Endothelial cell of umbilical vein (primary cell): Measurements from ENCODE around the gene TSPAN18. TPM values are rescaled to one million over a fixed set of nuclear protein-coding genes. Genes with fewer than 3 reads are reported as not detected.

Experiments used
- BruUV-seq: library from RNA; stranded (reverse); fragments of 400-500 nt; replicated peaks from 2 replicates; lab custom pipeline; 2021; lab: Mats Ljungman, UMichigan
- CTCF ChIA-PET: fragments of 300-600, 350-600 bp; sonication (Branson Sonifier 250); formaldehyde crosslinking; loops from one replicate; lab custom pipeline; 2021; ENCODE audit warnings: antibody characterized with exemption, inconsistent platforms; lab: Charles Lee
- POLR2A ChIA-PET: fragments of 300-600, 350-600 bp; sonication (Branson Sonifier 250); formaldehyde crosslinking; loops from one replicate; lab custom pipeline; 2021; ENCODE audit warnings: antibody characterized with exemption, inconsistent platforms; lab: Charles Lee
- DNase-seq: peaks from one replicate; pipeline ENCODE4 v3.0.0-alpha.2; 2011; ENCODE audit warnings: low read depth, low spot score
- FAIRE-seq: peaks from 2 replicates; lab custom pipeline; 2011; peaks lifted over from hg19 to GRCh38; lab: Jason Lieb, UNC
- H2AFZ ChIP-seq: 2 replicates; pipeline ENCODE4 v1.6.0; 2012; ENCODE audit warnings: low read depth, low read length, control low read depth, inconsistent platforms
- H3K27ac ChIP-seq: 2 replicates; pipeline ENCODE4 v1.5.1; 2011; ENCODE audit warnings: low read depth, mild to moderate bottlenecking, control low read depth, low read length, moderate library complexity; ENCODE audit not compliant: insufficient read depth
- H3K27me3 ChIP-seq, 2 experiments: 2 replicates each; pipeline versions ENCODE4 v1.6.0 to v1.6.1; 2011; ENCODE audit warnings: low read length in 2 of 2, mixed read lengths in 1 of 2; ENCODE audit not compliant: control insufficient read depth in 2 of 2, insufficient read depth in 2 of 2
- H3K36me3 ChIP-seq, 2 experiments: 2 replicates in 1 of 2; 3 replicates in 1 of 2; pipeline ENCODE4 v1.5.1; 2011; ENCODE audit warnings: low read length in 2 of 2, mild to moderate bottlenecking in 1 of 2, moderate library complexity in 1 of 2; ENCODE audit not compliant: control insufficient read depth in 2 of 2, insufficient read depth in 2 of 2; ENCODE audit errors: extremely low read depth in 1 of 2
- H3K4me1 ChIP-seq: 3 replicates; pipeline ENCODE4 v1.5.1; 2011; ENCODE audit warnings: mild to moderate bottlenecking, low read length; ENCODE audit not compliant: control insufficient read depth, insufficient read depth; ENCODE audit errors: extremely low read depth
- H3K4me2 ChIP-seq: 2 replicates; pipeline ENCODE4 v1.6.1; 2011; ENCODE audit warnings: low read length, control low read depth, mixed read lengths; ENCODE audit not compliant: insufficient read depth
- H3K4me3 ChIP-seq, 3 experiments: fragments of 200-600 bp in 1 of 3; sonication (generic), shearing (Covaris generic) in 1 of 3; replicated peaks in 1 of 3; 2 replicates each; pipeline ENCODE4 v1.5.1; 2011 to 2016; ENCODE audit warnings: control low read depth in 3 of 3, low read length in 3 of 3, mild to moderate bottlenecking in 2 of 3, inconsistent platforms in 1 of 3, low read depth in 1 of 3, moderate library complexity in 1 of 3; ENCODE audit not compliant: insufficient read depth in 1 of 3
- H3K79me2 ChIP-seq: 2 replicates; pipeline ENCODE4 v1.6.0; 2012; ENCODE audit warnings: low read length, inconsistent platforms; ENCODE audit not compliant: control insufficient read depth, insufficient read depth
- H3K9ac ChIP-seq: replicated peaks from 2 replicates; pipeline ENCODE3; 2011; ENCODE audit warnings: low read length, control low read depth; ENCODE audit not compliant: insufficient read depth; ENCODE audit errors: extremely low read depth
- H3K9me1 ChIP-seq: replicated peaks from 3 replicates; pipeline ENCODE4 v1.6.0; 2011; ENCODE audit warnings: mild to moderate bottlenecking, low read length; ENCODE audit not compliant: control insufficient read depth, insufficient read depth; ENCODE audit errors: extremely low read depth
- H3K9me3 ChIP-seq: replicated peaks from 2 replicates; pipeline ENCODE4 v1.5.1; 2012; ENCODE audit warnings: low read length, inconsistent platforms; ENCODE audit not compliant: control insufficient read depth, insufficient read depth
- H4K20me1 ChIP-seq: replicated peaks from 2 replicates; pipeline ENCODE3; 2011; ENCODE audit warnings: mild to moderate bottlenecking, low read length; ENCODE audit not compliant: control insufficient read depth, insufficient read depth; ENCODE audit errors: extremely low read depth
- EZH2 ChIP-seq: IDR thresholded peaks from 2 replicates; pipeline ENCODE4 v1.6.1; 2012; ENCODE audit warnings: borderline replicate concordance, low read depth, mild to moderate bottlenecking, moderate library complexity, low read length, inconsistent platforms; ENCODE audit not compliant: severe bottlenecking
- FOS ChIP-seq: IDR thresholded peaks from 2 replicates; pipeline ENCODE4 v1.6.1; 2011; ENCODE audit warnings: mild to moderate bottlenecking, low read length, moderate library complexity, borderline replicate concordance; ENCODE audit not compliant: insufficient read depth
- GATA2 ChIP-seq: IDR thresholded peaks from 2 replicates; pipeline ENCODE4 v1.7.0; 2011; ENCODE audit warnings: low read depth, mild to moderate bottlenecking, moderate library complexity, mixed read lengths, low read length; ENCODE audit not compliant: insufficient read length, insufficient read depth
- JUN ChIP-seq: IDR thresholded peaks from 2 replicates; pipeline ENCODE4 v1.6.1; 2011; ENCODE audit warnings: borderline replicate concordance, low read depth; ENCODE audit not compliant: insufficient read length, insufficient read depth
- POLR2A ChIP-seq: IDR thresholded peaks from 2 replicates; pipeline ENCODE4 v1.6.1; 2012; ENCODE audit warnings: low read depth, mild to moderate bottlenecking, control low read depth, low read length
- POLR2AphosphoS5 ChIP-seq: IDR thresholded peaks from 2 replicates; pipeline ENCODE4 v1.6.1; 2012; ENCODE audit warnings: low read depth, mild to moderate bottlenecking, control low read depth, low read length, moderate library complexity; ENCODE audit not compliant: insufficient read depth
- dilution Hi-C: fragments of 300-500 bp; cut with MboI; formaldehyde crosslinking; loops from one replicate; pipeline ENCODE4 v1.15.0; 2019; ENCODE audit warnings: low sequenced_read_pairs; ENCODE audit not compliant: extremely low pct_ligation_motif_present
- intact Hi-C: fragments of 100-400 bp; cut with micrococcal nuclease; formaldehyde crosslinking; loops from one replicate; pipeline ENCODE4 v1.10.0; 2022
- polyA plus RNA-seq, 4 experiments: library from polyadenylated mRNA; depleted of rRNA in 3 of 4; stranded (reverse) in 3 of 4; unstranded in 1 of 4; fragments of >200 nt; gene quantifications; 2 replicates each; pipeline versions ENCODE4 v1.2.1 to v1.2.3, GENCODE V29; 2011 to 2012; ENCODE audit warnings: missing spikeins in 1 of 4
- total RNA-seq: library from RNA; stranded (reverse); gene quantifications from 2 replicates; pipeline ENCODE4 v1.2.3, GENCODE V29; 2021
- TF ChIP-seq, protein P1 (sequence below), 2 donors: IDR thresholded peaks; 1 replicate in 1 of 2; 2 replicates in 1 of 2; pipeline ENCODE4 v1.5.1; 2011; ENCODE audit warnings: low read length in 2 of 2, mild to moderate bottlenecking in 2 of 2, moderate library complexity in 2 of 2, control low read depth in 1 of 2, inconsistent platforms in 1 of 2, low read depth in 1 of 2; ENCODE audit not compliant: insufficient read depth in 1 of 2; ENCODE audit errors: extremely low read depth in 1 of 2
- TF ChIP-seq, protein P2 (sequence below): IDR thresholded peaks from 2 replicates; pipeline ENCODE4 v1.6.1; 2011; ENCODE audit not compliant: insufficient read depth, insufficient read length

The TSPAN18 gene
- total and polyA plus RNA-seq, 2 donors (not counting 3 experiments of a cell fraction or from before 2014, with no cell fraction given) = 32.2 to 118 TPM

DNA sequence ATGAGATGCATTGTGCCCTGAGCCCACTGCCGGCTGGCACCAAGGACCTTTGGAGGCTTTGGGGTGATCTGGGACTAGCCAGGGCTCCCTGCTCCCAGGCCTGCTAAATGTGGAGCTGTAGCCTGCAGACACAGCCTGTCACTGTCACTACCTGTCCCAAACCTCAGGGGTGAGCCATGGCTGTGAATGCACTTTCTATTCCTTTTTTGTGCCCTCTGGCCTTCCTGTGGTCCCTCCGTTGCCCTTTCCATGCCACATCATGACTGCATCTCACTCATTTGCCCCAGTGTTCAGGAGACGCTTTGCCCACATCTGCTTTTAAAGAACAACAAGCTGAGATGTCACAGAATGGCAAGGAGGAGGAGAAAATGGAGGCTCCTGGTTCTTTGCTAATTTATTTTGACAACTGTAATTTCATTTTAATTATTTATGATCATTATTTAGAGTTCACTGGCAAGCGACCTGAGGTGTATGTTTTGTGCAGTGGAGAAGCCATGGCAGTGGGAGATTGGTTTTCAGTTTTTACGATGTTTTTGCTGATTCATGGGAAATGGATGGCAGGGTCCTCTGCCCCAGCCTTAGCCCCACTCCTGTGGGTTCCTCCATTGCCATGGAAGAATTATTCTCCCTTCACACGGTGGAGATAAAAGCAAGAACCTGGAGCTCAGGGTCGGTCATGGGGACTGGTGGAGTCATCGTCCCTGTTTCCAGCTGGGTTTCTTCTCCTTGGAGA lies 69.2 kb downstream of the TSPAN18 start:
- DNase-seq (no peak), FAIRE-seq (no peak)
- POLR2A ChIA-PET = no interaction called here
- Histone ChIP-seq H4K20me1 (no peaks in the 10 kb centered on the region), H3K4me3 (no peak overlapping the region), H2AFZ (no peak overlapping the region), H3K4me1 (no peaks in the 10 kb centered on the region), H3K4me2 (no peak overlapping the region), H3K27ac (no peak overlapping the region), H3K9ac (no peak overlapping the region), H3K36me3 (no peaks in the 10 kb centered on the region), H3K9me1 (no peaks in the 10 kb centered on the region), H3K27me3 (no peaks in the 10 kb centered on the region), H3K9me3 (no peaks in the 10 kb centered on the region), H3K79me2 (no peaks in the 10 kb centered on the region)
- TF ChIP-seq, protein P1, sequence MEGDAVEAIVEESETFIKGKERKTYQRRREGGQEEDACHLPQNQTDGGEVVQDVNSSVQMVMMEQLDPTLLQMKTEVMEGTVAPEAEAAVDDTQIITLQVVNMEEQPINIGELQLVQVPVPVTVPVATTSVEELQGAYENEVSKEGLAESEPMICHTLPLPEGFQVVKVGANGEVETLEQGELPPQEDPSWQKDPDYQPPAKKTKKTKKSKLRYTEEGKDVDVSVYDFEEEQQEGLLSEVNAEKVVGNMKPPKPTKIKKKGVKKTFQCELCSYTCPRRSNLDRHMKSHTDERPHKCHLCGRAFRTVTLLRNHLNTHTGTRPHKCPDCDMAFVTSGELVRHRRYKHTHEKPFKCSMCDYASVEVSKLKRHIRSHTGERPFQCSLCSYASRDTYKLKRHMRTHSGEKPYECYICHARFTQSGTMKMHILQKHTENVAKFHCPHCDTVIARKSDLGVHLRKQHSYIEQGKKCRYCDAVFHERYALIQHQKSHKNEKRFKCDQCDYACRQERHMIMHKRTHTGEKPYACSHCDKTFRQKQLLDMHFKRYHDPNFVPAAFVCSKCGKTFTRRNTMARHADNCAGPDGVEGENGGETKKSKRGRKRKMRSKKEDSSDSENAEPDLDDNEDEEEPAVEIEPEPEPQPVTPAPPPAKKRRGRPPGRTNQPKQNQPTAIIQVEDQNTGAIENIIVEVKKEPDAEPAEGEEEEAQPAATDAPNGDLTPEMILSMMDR (IDR thresholded peaks at IDR 0.05; ENCODE audit: extremely low read depth in 1 of 2, insufficient read depth in 1 of 2, low read depth in 1 of 2, low read length in 2 of 2) = no peak
- TF ChIP-seq FOS (no peak), EZH2 (no peak), POLR2AphosphoS5 (no peak), POLR2A (no peak), GATA2 (no peak), JUN (no peak)
- TF ChIP-seq, protein P2, sequence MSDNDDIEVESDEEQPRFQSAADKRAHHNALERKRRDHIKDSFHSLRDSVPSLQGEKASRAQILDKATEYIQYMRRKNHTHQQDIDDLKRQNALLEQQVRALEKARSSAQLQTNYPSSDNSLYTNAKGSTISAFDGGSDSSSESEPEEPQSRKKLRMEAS = no peak
- dilution Hi-C loops (no loop called here), intact Hi-C loops (no loop called here)
- CTCF ChIA-PET = interaction anchor here (1.2 to 2.4 kb wide), 3 partner anchors 9 to 116 kb away, joined by 3 to 12 read pairs (median 4); no protein-coding TSS in a partner anchor
- no TSS peak for BruUV-seq
